HG03175 (cell line): ENCODE results near the gene ANKFN1.

ENCODE experiments used
- ATAC-seq: cut with Tn5 transposase; IDR thresholded peaks from one replicate; pipeline ENCODE4 v1.9.1; 2021; ENCODE audit warnings: mild to moderate bottlenecking, moderate library complexity; ENCODE audit not compliant: unreplicated experiment

The ANKFN1 gene

GRCh38 chr17:56152874-56153602 lies at the start of gene ANKFN1:
ANKFN1 (plus strand) TSS chr17:56153475; CDS start chr17:56212668, 59,193 bp downstream.
- no peak for ATAC-seq

GRCh38 chr17:56108811-56109284 lies 44.4 kb upstream of the ANKFN1 start:
- peak; percentile 92 for ATAC-seq

GRCh38 chr17:56109836-56110235 lies 43.4 kb upstream of the ANKFN1 start:
- ATAC-seq = no peak

DNA sequence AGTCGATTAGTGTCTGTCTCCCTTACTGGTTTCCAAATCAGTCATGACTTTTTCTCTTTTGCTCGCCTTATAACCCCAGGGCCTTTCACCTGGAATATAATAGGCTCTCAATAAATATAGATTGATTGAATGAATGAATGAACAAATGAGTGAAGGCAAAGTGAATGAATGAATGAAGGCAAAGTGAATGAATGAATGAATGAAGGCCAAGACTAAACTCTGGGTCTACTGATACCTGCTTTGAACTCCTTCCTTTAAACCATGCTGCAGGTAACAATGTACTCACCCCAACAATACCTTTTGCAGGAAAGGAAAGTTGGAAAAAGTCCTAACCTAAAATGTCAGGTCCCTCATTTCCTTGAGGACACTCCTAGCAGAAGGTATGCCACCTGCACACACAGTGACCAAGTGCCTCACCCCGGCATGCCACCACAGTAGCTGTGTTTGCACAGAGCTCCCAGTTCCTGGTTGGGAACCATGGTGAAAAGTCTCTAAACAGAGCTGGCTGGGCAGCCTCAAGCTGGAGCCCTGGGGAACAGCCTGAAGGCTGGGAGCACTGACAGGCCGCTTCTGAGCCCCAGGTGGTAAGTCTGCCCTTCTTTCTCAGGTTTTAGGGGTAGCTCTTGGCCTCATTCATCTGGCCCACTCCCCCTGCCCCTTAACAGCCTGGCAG lies 42.7 kb upstream of the ANKFN1 start:
- ATAC-seq = no peak

GRCh38 chr17:56111706-56112485 lies 41.4 kb upstream of the ANKFN1 start:
- ATAC-seq = no peak

GRCh38 chr17:56113486-56113885 lies 39.8 kb upstream of the ANKFN1 start:
- no peak for ATAC-seq

- ATAC-seq = no peak
Observed at GRCh38 chr17:56114469-56114868, 38.8 kb upstream of the ANKFN1 start.

- no peak for ATAC-seq
Observed at GRCh38 chr17:56119191-56119590, 34.1 kb upstream of the ANKFN1 start.

GRCh38 chr17:56119936-56120335 lies 33.3 kb upstream of the ANKFN1 start:
- no peak for ATAC-seq

GRCh38 chr17:56121191-56122051 lies 31.9 kb upstream of the ANKFN1 start:
- ATAC-seq = no peak

DNA sequence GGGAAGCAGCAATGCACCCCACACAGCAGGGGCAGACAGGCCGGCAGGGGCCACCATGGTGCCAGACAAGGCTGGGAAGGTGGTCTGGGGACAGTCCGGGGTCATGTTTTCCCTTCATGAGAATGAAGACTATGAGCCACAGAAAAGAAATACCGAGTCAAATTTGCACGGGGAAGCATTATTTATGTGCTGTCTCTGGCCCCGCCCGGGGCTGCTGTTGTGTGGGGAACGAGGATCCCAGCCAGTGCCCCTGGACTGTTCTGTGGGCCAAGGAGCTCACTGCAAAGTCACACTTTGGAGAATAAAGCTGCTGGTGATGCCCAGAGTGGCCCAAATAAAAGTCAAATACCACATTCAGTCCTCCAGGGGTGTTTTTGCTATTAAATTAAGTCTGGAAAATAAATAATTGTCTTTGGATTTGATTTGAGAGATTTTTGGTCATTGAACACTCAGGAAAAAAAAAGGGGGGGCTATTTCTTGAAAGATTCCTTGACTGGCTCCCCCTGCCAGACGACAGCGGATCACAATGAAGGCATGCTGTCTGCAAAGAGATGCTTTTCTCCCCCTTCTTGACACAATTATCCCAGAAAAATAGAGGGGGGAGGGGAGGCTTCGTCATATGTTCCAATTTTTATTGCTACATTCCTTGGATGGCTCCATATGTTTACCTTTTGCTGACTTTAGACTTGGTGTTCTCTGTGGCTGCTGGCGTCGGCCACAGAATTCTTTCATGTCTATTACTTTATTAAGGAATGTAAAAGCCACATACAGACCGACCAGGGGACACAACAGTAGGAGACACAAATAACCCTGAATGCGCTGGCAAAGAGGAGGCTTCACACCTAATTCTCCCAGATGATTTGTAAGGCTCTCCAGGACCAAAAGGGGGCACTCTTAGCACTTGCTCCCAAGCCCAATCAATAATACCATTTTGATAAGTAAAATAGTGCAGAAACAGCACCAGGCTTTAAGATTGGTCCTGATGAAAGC lies 27.1 kb upstream of the ANKFN1 start:
- ATAC-seq = no peak

DNA sequence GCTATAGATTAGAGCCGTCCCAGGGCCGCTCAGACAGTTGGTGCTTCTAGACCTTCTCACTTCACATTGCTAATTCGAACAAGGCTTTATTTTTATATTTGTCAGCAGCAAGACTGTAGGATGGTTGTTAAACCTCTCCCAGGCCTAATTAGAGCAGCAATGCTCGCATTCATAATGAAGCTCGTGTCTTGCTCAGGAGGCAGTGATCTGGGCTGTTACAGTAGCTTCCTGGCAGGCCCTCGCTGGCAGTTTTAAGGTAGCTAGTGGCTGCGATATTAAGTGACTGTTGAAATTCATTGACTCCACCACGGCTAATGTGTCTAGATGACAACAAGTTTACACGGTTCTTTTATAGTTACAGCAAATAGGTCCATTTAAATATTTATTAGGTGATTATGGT lies 23.2 kb upstream of the ANKFN1 start:
- ATAC-seq = no peak

GRCh38 chr17:56130631-56131030 lies 22.6 kb upstream of the ANKFN1 start:
- no peak for ATAC-seq

- no peak for ATAC-seq
Observed at GRCh38 chr17:56131431-56131830, 21.8 kb upstream of the ANKFN1 start.

DNA sequence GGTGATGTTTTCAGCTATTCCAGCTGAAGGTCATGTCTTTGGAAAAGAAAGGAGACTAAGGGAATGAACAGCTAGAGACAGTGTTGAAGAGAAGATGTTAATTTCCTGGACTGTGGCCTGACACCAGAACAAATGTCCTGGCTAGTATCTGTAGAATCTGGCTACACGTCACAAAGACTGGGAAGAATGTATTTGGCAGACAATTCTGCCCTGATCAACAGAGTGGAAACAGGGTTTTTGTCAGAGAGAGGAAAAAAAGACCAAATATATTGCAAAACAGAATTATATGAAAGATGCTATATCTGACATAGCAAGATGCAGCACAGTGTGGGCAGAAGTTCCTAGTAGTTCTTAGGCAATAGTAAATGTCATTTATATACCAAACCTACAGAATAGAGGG lies 17.0 kb upstream of the ANKFN1 start:
- no peak for ATAC-seq

DNA sequence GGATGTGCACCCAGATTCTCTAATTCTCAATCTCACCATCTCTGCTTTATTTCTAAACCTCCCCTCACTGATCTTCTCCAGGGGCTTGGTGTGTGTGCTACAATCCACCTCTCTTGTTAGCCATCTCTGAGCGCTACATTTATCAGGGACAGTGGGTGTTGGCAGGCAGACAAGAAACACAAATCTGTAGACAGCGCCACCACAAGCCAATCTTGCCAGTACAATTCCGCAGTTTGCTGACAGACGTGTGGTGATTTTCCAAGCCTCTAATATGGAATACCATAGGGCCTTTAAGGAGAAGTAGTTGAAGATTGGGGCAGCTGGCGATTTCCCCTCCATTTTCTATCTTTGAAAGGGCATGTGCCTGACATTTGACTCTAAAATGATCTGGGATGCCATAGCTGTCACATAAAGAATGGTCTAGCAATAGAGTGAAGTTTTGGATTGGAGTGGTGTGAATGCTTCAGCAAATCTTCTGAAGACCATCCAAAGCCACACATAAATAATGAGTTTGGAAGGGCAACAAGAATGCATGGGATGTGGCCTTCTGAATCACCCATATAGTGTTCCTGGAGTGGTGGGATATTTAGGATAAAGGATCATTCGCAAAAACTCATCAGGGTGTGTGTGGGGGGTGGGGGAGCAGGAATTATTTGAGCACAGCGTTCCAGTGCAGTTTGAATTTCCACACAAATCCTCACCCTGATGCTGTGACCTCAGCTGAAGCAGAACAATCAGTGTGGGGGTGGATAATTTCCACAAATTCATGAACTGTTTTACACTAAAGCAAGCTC lies 12.0 kb upstream of the ANKFN1 start:
- no peak for ATAC-seq

- ATAC-seq = no peak
Observed at GRCh38 chr17:56142325-56142724, 10.9 kb upstream of the ANKFN1 start.

DNA sequence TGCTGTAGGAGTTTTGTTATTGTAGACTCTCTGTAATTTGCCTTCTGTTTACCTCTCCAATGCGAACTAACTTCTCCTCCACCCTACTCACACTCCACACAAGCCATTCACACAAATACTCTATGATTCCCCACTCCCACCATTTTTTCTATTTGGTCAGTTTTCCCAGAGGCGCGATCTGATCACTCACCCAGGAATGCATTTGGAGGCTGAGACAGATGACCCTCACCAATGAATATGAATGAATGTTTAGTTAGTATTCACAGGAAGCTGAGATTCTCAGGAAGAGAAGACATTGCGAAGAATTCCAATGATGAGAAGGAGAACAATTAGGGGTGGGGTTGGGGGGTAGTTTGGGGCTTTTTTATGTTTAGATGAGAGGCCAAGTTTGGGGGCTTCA lies 10.5 kb upstream of the ANKFN1 start:
- no peak for ATAC-seq

DNA sequence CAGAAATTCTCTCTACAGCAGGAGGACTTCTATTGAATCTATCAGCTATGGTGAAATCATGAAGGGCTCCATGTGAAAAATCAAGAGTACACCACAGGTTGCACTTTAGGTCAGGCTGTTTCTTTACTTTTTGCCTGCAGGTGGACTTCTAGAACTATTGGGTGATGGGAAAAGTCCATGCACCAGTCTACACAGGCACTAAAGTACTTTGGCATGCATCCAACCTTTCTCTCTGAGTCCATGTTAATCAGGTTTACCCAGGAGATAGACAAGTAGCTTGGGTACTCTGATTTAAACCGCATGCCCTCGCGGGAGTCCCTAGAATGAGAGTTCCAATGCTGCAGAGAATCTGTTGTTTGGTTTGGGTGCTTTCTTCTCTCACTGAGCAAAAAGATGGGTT lies 9.1 kb upstream of the ANKFN1 start:
- no peak for ATAC-seq
